ENCODE data around the gene VGLL4.

DNA sequence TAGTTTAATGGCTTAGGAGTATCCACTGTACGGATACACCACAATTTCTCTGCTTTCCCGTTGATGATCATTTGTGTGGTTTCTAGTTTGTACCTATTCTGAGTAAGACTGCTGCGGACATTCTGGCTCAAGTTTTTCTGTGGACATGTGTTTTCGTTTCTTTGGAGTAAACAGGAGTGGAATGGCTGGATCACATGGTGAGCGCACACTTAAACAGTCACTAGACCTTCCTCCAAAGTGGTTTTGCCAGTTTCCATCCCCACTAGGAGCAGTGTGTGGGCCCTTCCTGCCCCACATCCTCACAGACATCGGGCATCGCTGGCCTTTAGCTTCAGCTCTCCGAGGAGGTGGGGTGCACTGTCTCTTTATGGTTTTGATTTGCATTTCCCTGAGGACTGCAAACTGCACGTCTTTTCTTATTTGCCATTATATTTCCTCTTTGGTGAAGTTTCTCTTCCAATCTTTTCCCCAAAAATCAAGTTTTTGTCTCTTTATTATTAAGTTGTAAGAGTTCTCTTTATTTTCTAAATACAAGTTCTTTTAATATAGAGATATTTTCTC, 94.1 kb downstream of the VGLL4 start:
- TF ChIP-seq, protein P1, sequence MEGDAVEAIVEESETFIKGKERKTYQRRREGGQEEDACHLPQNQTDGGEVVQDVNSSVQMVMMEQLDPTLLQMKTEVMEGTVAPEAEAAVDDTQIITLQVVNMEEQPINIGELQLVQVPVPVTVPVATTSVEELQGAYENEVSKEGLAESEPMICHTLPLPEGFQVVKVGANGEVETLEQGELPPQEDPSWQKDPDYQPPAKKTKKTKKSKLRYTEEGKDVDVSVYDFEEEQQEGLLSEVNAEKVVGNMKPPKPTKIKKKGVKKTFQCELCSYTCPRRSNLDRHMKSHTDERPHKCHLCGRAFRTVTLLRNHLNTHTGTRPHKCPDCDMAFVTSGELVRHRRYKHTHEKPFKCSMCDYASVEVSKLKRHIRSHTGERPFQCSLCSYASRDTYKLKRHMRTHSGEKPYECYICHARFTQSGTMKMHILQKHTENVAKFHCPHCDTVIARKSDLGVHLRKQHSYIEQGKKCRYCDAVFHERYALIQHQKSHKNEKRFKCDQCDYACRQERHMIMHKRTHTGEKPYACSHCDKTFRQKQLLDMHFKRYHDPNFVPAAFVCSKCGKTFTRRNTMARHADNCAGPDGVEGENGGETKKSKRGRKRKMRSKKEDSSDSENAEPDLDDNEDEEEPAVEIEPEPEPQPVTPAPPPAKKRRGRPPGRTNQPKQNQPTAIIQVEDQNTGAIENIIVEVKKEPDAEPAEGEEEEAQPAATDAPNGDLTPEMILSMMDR (conservative IDR thresholded peaks at IDR 0.05; ENCODE audit: low read length) = no peak
- TF ChIP-seq EZH2phosphoT487 (IDR thresholded peaks at IDR 0.05; ENCODE audit: borderline replicate concordance) = no peak

All from Loucy (cell line).